HepG2 (cell line): Measurements from ENCODE around the gene ZNF763. TPM values are rescaled to one million over a fixed set of nuclear protein-coding genes. Genes with fewer than 3 reads are reported as not detected.

ENCODE experiments used
- AGO1 ChIP-seq: fragments of 200-400 bp; formaldehyde crosslinking; IDR thresholded peaks from 2 replicates; pipeline ENCODE4 v1.6.1; 2017; ENCODE audit warnings: mild to moderate bottlenecking, low read depth, low read length, moderate library complexity; ENCODE audit not compliant: poor library complexity, severe bottlenecking
- BRD4 ChIP-seq: sonication (generic); formaldehyde crosslinking; IDR thresholded peaks from 2 replicates; pipeline ENCODE4 v1.4.0; 2020; ENCODE audit warnings: missing genetic modification reagents
- DBP ChIP-seq: sonication (generic); formaldehyde crosslinking; IDR thresholded peaks from 2 replicates; pipeline ENCODE4 v1.4.0; 2020; ENCODE audit warnings: missing genetic modification reagents; ENCODE audit errors: not compliant biosample characterization
- EEA1 ChIP-seq: sonication (generic); formaldehyde crosslinking; IDR thresholded peaks from 2 replicates; pipeline ENCODE4 v1.5.1; 2020; ENCODE audit warnings: mild to moderate bottlenecking, missing genetic modification reagents, borderline replicate concordance
- MTERF4 ChIP-seq: sonication (generic); formaldehyde crosslinking; IDR thresholded peaks from 2 replicates; pipeline ENCODE4 v1.8.0; 2023; ENCODE audit warnings: mild to moderate bottlenecking, missing genetic modification reagents
- POLR2AphosphoS2 ChIP-seq: IDR thresholded peaks from 2 replicates; pipeline ENCODE4 v1.6.1; 2011; ENCODE audit warnings: low read depth, low read length, improper control_type of control experiment
- REXO4 ChIP-seq: sonication (generic); formaldehyde crosslinking; IDR thresholded peaks from 2 replicates; pipeline ENCODE4 v1.8.0; 2022; ENCODE audit warnings: missing genetic modification reagents, mild to moderate bottlenecking, borderline replicate concordance
- TAF1 ChIP-seq: sonication (generic); formaldehyde crosslinking; IDR thresholded peaks from 2 replicates; pipeline ENCODE4 v1.4.0; 2020; ENCODE audit warnings: missing genetic modification reagents
- THAP7 ChIP-seq: sonication (generic); formaldehyde crosslinking; IDR thresholded peaks from 2 replicates; pipeline ENCODE4 v1.8.1; 2023; ENCODE audit warnings: mild to moderate bottlenecking, missing genetic modification reagents
- UBTF ChIP-seq: sonication (generic); formaldehyde crosslinking; IDR thresholded peaks from 2 replicates; pipeline ENCODE4 v1.4.0; 2020; ENCODE audit warnings: mild to moderate bottlenecking, missing genetic modification reagents
- ZNF337 ChIP-seq: sonication (generic); formaldehyde crosslinking; IDR thresholded peaks from 2 replicates; pipeline ENCODE4 v1.5.1; 2020; ENCODE audit warnings: missing genetic modification reagents, low read depth, mild to moderate bottlenecking, borderline replicate concordance
- ZNF570 ChIP-seq: sonication (generic); formaldehyde crosslinking; IDR thresholded peaks from 2 replicates; pipeline ENCODE4 v1.4.0; 2020; ENCODE audit warnings: mild to moderate bottlenecking, missing genetic modification reagents, borderline replicate concordance
- ZNF598 ChIP-seq: sonication (generic); formaldehyde crosslinking; IDR thresholded peaks from 2 replicates; pipeline ENCODE4 v1.5.1; 2020; ENCODE audit warnings: mild to moderate bottlenecking, missing genetic modification reagents, borderline replicate concordance
- ZNF646 ChIP-seq: sonication (generic); formaldehyde crosslinking; IDR thresholded peaks from 2 replicates; pipeline ENCODE4 v1.9.0; 2021; ENCODE audit warnings: mild to moderate bottlenecking, missing genetic modification reagents
- ZNF75D ChIP-seq: sonication (generic); formaldehyde crosslinking; IDR thresholded peaks from 2 replicates; pipeline ENCODE4 v1.8.1; 2023; ENCODE audit warnings: missing genetic modification reagents, mild to moderate bottlenecking, borderline replicate concordance
- ZNF792 ChIP-seq: IDR thresholded peaks from 2 replicates; pipeline ENCODE4 v1.6.1; 2016
- polyA plus RNA-seq, 8 experiments: library from polyadenylated mRNA; depleted of rRNA in 3 of 8; stranded (reverse) in 7 of 8; unstranded in 1 of 8; fragments of >200 nt; fragmentation: Illumina TruSeq in 4 of 8; extraction: Trizol in 4 of 8; gene quantifications; 2 replicates each; pipeline versions ENCODE4 v1.2.1 to v1.2.3, GENCODE V29; 2011 to 2016; ENCODE audit warnings: low read depth in 4 of 8, missing spikeins in 1 of 8, mixed read lengths in 1 of 8; ENCODE audit not compliant: insufficient read depth in 1 of 8
- total RNA-seq, 5 experiments: library from RNA; depleted of rRNA; stranded (reverse); fragments of >200 nt; fragmentation: Illumina TruSeq; extraction: Trizol; gene quantifications; 2 replicates each; pipeline ENCODE4 v1.2.3, GENCODE V29; 2016; ENCODE audit warnings: low read depth in 1 of 5

The ZNF763 gene
- total and polyA plus RNA-seq, 2 of the 13 experiments (the other 11 are each of a cell fraction or from before 2014, with no cell fraction given), result 0.08 to 0.42 TPM

- TF ChIP-seq REXO4 (CRISPR knock-in tag) (no peak), AGO1 (no peak), THAP7 (CRISPR knock-in tag) (no peak), ZNF337 (CRISPR knock-in tag) (no peak), EEA1 (CRISPR knock-in tag) (no peak), TAF1 (CRISPR knock-in tag) (no peak), BRD4 (CRISPR knock-in tag) (no peak), ZNF570 (CRISPR knock-in tag) (no peak), ZNF598 (CRISPR knock-in tag) (no peak), ZNF646 (CRISPR knock-in tag) (no peak), POLR2AphosphoS2 (no peak), MTERF4 (CRISPR knock-in tag) (0 out of 2 replicates have a peak, but pooled peaks have one; percentile 38), DBP (no peak), ZNF75D (CRISPR knock-in tag) (no peak), ZNF792 (CRISPR knock-in tag) (no peak), UBTF (0 out of 2 replicates have a peak, but pooled peaks have one; percentile 2)
Observed at GRCh38 chr19:11964858-11965645, at the start of gene ZNF763 (continued).
